ENCODE results near the gene TCF20. TPM values are rescaled to one million over a fixed set of nuclear protein-coding genes. Genes with fewer than 3 reads are reported as not detected.

Gene TCF20
- total RNA-seq, 1 donor from 2014 or later, result 53.7 TPM

DNA sequence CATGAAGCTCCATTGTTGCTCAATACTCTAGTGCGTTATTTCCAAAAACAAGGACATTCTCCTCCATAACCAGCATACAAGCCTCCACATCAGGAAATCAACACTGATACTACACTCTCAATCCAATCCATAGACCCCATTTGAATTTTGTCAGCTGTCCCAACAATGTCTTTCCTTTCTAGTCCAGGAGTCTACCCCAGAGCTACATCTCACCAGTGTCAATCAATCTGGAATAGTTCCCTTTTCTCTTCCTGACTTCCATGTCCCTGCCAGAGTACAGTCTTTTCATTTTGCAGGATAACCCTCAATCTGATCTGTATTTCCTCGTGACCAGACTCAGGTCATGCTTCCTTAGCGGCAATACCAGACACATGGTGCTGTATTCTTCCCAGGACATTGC is 43.0 kb downstream of the TCF20 start:
- Mint-ChIP-seq H3K4me3 (no peak overlapping the region), H3K36me3 (peaks cover 4% of the 10 kb centered on the region), H3K27me3 (ENCODE audit: insufficient read depth, low read depth) (no peaks in the 10 kb centered on the region), H3K9me3 (no peaks in the 10 kb centered on the region), H3K4me1 (peaks cover 14% of the 10 kb centered on the region), H3K27ac (no peak overlapping the region)
- Histone ChIP-seq H3K27ac (no peak overlapping the region), H3K4me3 (no peak overlapping the region), H3K27me3 (no peaks in the 10 kb centered on the region), H3K9me3 (ENCODE audit: low read depth) (no peaks in the 10 kb centered on the region), H3K9ac (no peak overlapping the region), H2AFZ (replicated peaks) (no peak overlapping the region), H3K4me2 (no peak overlapping the region), H3K4me1 (peaks cover 5% of the 10 kb centered on the region), H3K36me3 (no peaks in the 10 kb centered on the region), H3K79me2 (ENCODE audit: low read depth) (peaks cover 95% of the 10 kb centered on the region), H4K20me1 (ENCODE audit: low read depth) (peaks cover 93% of the 10 kb centered on the region), H3F3A (ENCODE audit: low read depth) (no peaks in the 10 kb centered on the region)
- DNase-seq (ENCODE audit: low spot score), result no peak
- no peak for TF ChIP-seq EZH2 (IDR thresholded peaks at IDR 0.05)
- TF ChIP-seq EZH2phosphoT487 (IDR thresholded peaks at IDR 0.05), result no peak
- TF ChIP-seq, protein P1, sequence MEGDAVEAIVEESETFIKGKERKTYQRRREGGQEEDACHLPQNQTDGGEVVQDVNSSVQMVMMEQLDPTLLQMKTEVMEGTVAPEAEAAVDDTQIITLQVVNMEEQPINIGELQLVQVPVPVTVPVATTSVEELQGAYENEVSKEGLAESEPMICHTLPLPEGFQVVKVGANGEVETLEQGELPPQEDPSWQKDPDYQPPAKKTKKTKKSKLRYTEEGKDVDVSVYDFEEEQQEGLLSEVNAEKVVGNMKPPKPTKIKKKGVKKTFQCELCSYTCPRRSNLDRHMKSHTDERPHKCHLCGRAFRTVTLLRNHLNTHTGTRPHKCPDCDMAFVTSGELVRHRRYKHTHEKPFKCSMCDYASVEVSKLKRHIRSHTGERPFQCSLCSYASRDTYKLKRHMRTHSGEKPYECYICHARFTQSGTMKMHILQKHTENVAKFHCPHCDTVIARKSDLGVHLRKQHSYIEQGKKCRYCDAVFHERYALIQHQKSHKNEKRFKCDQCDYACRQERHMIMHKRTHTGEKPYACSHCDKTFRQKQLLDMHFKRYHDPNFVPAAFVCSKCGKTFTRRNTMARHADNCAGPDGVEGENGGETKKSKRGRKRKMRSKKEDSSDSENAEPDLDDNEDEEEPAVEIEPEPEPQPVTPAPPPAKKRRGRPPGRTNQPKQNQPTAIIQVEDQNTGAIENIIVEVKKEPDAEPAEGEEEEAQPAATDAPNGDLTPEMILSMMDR (IDR thresholded peaks at IDR 0.05), result no peak

DNA sequence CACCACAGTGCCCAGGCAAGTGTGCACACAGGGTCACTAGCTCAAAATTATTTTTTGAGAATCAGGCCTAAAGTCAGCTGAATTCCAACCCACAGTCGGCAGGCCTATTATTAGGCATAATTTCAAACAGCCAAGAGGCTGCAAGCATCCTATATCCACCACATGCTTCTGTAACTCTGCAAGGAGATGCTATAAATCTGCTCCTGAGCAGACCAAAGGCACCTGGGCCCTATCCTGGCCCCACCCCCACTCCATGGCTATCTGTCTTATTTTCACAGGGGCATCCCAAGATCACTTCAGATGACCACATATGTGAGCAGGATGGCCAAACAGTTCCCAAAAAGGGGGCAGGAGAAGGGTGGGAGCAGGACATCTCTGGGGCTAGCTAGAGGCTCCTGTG is 44.6 kb downstream of the TCF20 start:
- Mint-ChIP-seq H3K27ac (no peak overlapping the region), H3K9me3 (no peaks in the 10 kb centered on the region), H3K27me3 (ENCODE audit: insufficient read depth, low read depth) (no peaks in the 10 kb centered on the region), H3K4me1 (peaks cover 14% of the 10 kb centered on the region), H3K4me3 (no peak overlapping the region), H3K36me3 (peaks cover 4% of the 10 kb centered on the region)
- TF ChIP-seq, protein P1 (IDR thresholded peaks at IDR 0.05), result no peak
- TF ChIP-seq EZH2 (IDR thresholded peaks at IDR 0.05) (no peak), EZH2phosphoT487 (IDR thresholded peaks at IDR 0.05) (no peak)
- H3K79me2 ChIP-seq (ENCODE audit: low read depth), result peaks cover 96% of the 10 kb centered on the region
- no peaks in the 10 kb centered on the region for H3F3A ChIP-seq (ENCODE audit: low read depth)
- H3K27ac ChIP-seq, result no peak overlapping the region
- no peaks in the 10 kb centered on the region for H3K9me3 ChIP-seq (ENCODE audit: low read depth)
- H2AFZ ChIP-seq (replicated peaks), result no peak overlapping the region
- no peaks in the 10 kb centered on the region for H3K27me3 ChIP-seq
- no peaks in the 10 kb centered on the region for H3K36me3 ChIP-seq
- DNase-seq (ENCODE audit: low spot score), result no peak
- H3K4me1 ChIP-seq, result peaks cover 5% of the 10 kb centered on the region
- H3K9ac ChIP-seq, result no peak overlapping the region
- H4K20me1 ChIP-seq (ENCODE audit: low read depth), result peaks cover 87% of the 10 kb centered on the region
- no peak overlapping the region for H3K4me3 ChIP-seq
- H3K4me2 ChIP-seq, result no peak overlapping the region

- Histone ChIP-seq H4K20me1 (ENCODE audit: low read depth) (peaks cover 86% of the 10 kb centered on the region), H3F3A (ENCODE audit: low read depth) (peaks cover 19% of the 10 kb centered on the region), H2AFZ (replicated peaks) (no peak overlapping the region), H3K4me1 (peaks cover 18% of the 10 kb centered on the region), H3K79me2 (ENCODE audit: low read depth) (peaks cover 96% of the 10 kb centered on the region), H3K9ac (no peak overlapping the region), H3K9me3 (ENCODE audit: low read depth) (no peaks in the 10 kb centered on the region), H3K4me3 (no peak overlapping the region), H3K36me3 (no peaks in the 10 kb centered on the region), H3K27me3 (no peaks in the 10 kb centered on the region), H3K4me2 (no peak overlapping the region), H3K27ac (no peak overlapping the region)
- TF ChIP-seq EZH2phosphoT487 (IDR thresholded peaks at IDR 0.05) (no peak), EZH2 (IDR thresholded peaks at IDR 0.05) (no peak)
- TF ChIP-seq, protein P1 (IDR thresholded peaks at IDR 0.05), result no peak
- H3K27ac Mint-ChIP-seq, result no peak overlapping the region
- H3K36me3 Mint-ChIP-seq, result peaks cover 4% of the 10 kb centered on the region
- H3K27me3 Mint-ChIP-seq (ENCODE audit: insufficient read depth, low read depth), result no peaks in the 10 kb centered on the region
- H3K4me1 Mint-ChIP-seq, result peaks cover 20% of the 10 kb centered on the region
- no peak overlapping the region for H3K4me3 Mint-ChIP-seq
- no peaks in the 10 kb centered on the region for H3K9me3 Mint-ChIP-seq
- DNase-seq (ENCODE audit: low spot score), result no peak
Measured at GRCh38 chr22:42222140-42222539, 48.3 kb downstream of the TCF20 start.

Other genes with a start within 250 kb of the TCF20 start
- gene NAGA, start 199.8 kb downstream of the TCF20 start, total RNA-seq (ENCODE audit: low replicate concordance), result 14.9 and 29.1 TPM in 2 replicates
- 0.79 and 2.3 TPM in 2 replicates for gene PHETA2, start 196.4 kb downstream of the TCF20 start, total RNA-seq (ENCODE audit: low replicate concordance)
- gene SMDT1, start 191.0 kb downstream of the TCF20 start, total RNA-seq (ENCODE audit: low replicate concordance), result 2.9 and 6.3 TPM in 2 replicates
- 100 and 132 TPM in 2 replicates for gene NDUFA6, start 179.9 kb downstream of the TCF20 start, total RNA-seq (ENCODE audit: low replicate concordance)
- gene CYP2D6, start 139.8 kb downstream of the TCF20 start, total RNA-seq (ENCODE audit: low replicate concordance), result 0.24 and 1.5 TPM in 2 replicates
- gene NFAM1, start 161.8 kb upstream of the TCF20 start, total RNA-seq (ENCODE audit: low replicate concordance), result 0.19 and 0.40 TPM in 2 replicates
- gene RRP7A, start 249.1 kb upstream of the TCF20 start, total RNA-seq (ENCODE audit: low replicate concordance), result 15.2 and 31.9 TPM in 2 replicates

All from neural progenitor cell (in vitro differentiated cells).